Mucosa of descending colon (tissue), 3 donors: ENCODE measurements around the gene FOXP1. TPM values are rescaled to one million over a fixed set of nuclear protein-coding genes. Genes with fewer than 3 reads are reported as not detected.

Experiments
- ATAC-seq: fragments of 200-7000 bp; cut with Tn5 transposase; one replicate; pipeline ENCODE4 v1.9.1; 2020; ENCODE audit warnings: mild to moderate bottlenecking, moderate library complexity
- DNase-seq, 3 donors: peaks; one replicate each; pipeline ENCODE4 v3.0.0-alpha.2; 2020
- H3K36me3 ChIP-seq: fragments of 200-600 bp; one replicate; pipeline ENCODE4 v1.8.0; 2021; ENCODE audit warnings: low read depth, mild to moderate bottlenecking
- H3K4me1 ChIP-seq: fragments of 200-600 bp; one replicate; pipeline ENCODE4 v1.8.0; 2021; ENCODE audit warnings: low read depth, mild to moderate bottlenecking
- H3K4me3 ChIP-seq: fragments of 200-600 bp; one replicate; pipeline ENCODE4 v1.8.0; 2021; ENCODE audit warnings: mild to moderate bottlenecking
- H3K9me3 ChIP-seq: fragments of 200-600 bp; one replicate; pipeline ENCODE4 v1.8.0; 2021; ENCODE audit warnings: mild to moderate bottlenecking
- CTCF ChIP-seq: fragments of 200-600 bp; IDR thresholded peaks from one replicate; pipeline ENCODE4 v1.8.0; 2022; ENCODE audit warnings: antibody characterized with exemption, mild to moderate bottlenecking
- intact Hi-C, 2 donors: fragments of 100-400 bp; cut with DNase I in 1 of 2; cut with micrococcal nuclease in 1 of 2; formaldehyde crosslinking; loops; one replicate each; pipeline versions ENCODE4 v1.11.0 to v1.11.1; 2022; cut with DNase I, micrococcal nuclease
- total RNA-seq, 3 donors: library from RNA; stranded (reverse); fragmentation: NEBNext Ultra II Directional in 2 of 3; extraction: Animal tissue kit (Norgen Biotek cat#: 25700) in 2 of 3; gene quantifications; one replicate each; pipeline versions ENCODE4 v1.2.1 to v1.2.4, GENCODE V29; 2021 to 2023
- donor health status: DM: no; HTN: no; CAD: no; lungs with moderate emphysema.
- donor health status: DM: no; HTN: no; CAD: no.
- donor health status: DM: no; HTN: yes; CAD: no.

FOXP1 gene
- total RNA-seq, 3 donors from 2014 or later: 133 to 217 (median 214) TPM

DNA sequence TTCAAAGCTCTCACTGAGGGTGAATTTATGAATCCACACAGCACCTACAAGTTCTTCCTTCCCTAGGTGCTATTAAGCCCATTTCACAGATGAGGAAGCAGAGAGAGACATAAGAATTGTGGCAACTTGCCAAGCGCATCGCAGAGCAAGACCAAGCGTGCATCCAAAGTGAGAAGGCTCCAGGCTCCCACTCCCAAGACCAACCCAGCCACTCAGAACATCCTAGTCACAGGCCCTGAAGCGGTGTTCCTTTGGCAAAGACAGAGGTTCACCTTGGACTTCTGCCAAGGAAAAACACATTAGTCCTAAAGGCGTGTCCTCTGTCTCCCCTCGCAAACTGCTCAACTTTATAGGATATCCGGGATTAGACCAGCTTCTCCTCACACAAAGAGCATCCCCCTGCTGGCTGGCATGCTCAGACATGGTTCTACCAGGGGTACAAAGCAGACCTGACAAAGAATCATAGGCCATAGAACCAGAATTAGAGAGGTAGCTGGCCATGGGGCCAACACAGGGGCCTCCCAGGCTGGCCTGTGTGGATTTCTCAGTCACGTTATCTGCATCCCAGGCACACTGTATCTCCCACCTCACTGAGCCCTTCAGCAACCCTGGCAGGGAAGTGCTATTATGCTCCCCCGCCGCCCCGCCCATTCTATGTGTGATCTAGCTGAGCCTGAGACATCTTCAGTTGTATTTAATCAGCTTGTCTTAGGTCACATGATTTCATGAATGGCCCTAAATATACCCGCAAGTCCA, 160.2 kb downstream of the FOXP1 start:
- ATAC-seq (peak; percentile 54), DNase-seq (peak in 1 of 3 donors; percentile 19)
- Histone ChIP-seq H3K9me3 (no peaks in the 10 kb centered on the region), H3K36me3 (no peaks in the 10 kb centered on the region), H3K4me1 (peaks cover 5% of the 10 kb centered on the region), H3K4me3 (no peak overlapping the region)
- intact Hi-C loops: no loop called here
- no peak for TF ChIP-seq CTCF

GRCh38 chr3:71421820-71422566, 161.5 kb downstream of the FOXP1 start:
- DNase-seq (no peak), ATAC-seq (peak; percentile 71)
- H3K4me1 ChIP-seq: no peaks in the 10 kb centered on the region
- H3K9me3 ChIP-seq: no peaks in the 10 kb centered on the region
- intact Hi-C loops: no loop called here
- no peaks in the 10 kb centered on the region for H3K36me3 ChIP-seq
- TF ChIP-seq CTCF: no peak
- no peak overlapping the region for H3K4me3 ChIP-seq

DNA sequence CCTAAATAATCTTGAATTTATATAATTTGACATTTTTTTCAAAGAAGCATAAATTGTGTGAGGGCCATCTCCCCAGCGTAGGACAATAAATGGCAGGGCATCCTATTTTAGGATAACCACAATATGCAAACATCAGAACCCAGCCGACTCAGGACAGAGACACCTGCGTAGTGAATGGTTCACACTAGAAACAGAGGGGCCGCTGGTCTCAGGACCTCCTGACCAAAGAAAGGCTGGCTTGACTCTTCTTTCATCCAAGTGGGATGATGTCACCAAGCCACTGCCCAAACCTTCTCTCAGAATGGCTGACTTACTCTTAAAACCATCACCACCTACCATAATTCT, 162.1 kb downstream of the FOXP1 start:
- Histone ChIP-seq H3K36me3 (no peaks in the 10 kb centered on the region), H3K9me3 (no peaks in the 10 kb centered on the region), H3K4me3 (no peak overlapping the region), H3K4me1 (no peaks in the 10 kb centered on the region)
- intact Hi-C loops: no loop called here
- TF ChIP-seq CTCF: no peak
- DNase-seq: no peak
- peak; percentile 24 for ATAC-seq

- ATAC-seq: no peak
- H3K4me3 ChIP-seq: no peak overlapping the region
- no peaks in the 10 kb centered on the region for H3K36me3 ChIP-seq
- no peaks in the 10 kb centered on the region for H3K9me3 ChIP-seq
- H3K4me1 ChIP-seq: no peaks in the 10 kb centered on the region
- intact Hi-C loops: no loop called here
- TF ChIP-seq CTCF: no peak
- DNase-seq: no peak
Observed at GRCh38 chr3:71419369-71419768, 164.2 kb downstream of the FOXP1 start.

DNA sequence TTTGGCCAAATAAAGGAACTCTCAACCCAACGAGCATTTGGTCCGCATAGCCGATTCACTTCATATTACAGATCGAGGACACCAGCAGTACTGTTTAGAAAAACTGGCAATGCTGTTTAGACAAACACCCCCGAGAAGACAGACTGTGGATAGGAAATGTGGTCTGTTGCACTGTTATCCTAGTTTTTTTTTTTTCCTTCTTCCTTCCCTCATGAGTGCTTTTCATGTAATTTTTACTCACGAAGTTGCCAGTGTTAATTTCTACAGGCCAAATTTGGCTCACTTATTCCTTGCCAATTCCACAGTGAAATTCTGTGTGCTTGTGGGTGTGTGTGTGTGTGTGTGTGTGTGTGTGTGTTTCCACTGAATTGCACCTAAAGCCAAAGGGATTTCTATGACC, 165.7 kb downstream of the FOXP1 start:
- H3K9me3 ChIP-seq: no peaks in the 10 kb centered on the region
- no peak for TF ChIP-seq CTCF
- ATAC-seq (no peak), DNase-seq (no peak)
- H3K4me1 ChIP-seq: no peaks in the 10 kb centered on the region
- intact Hi-C loops: no loop called here
- no peak overlapping the region for H3K4me3 ChIP-seq
- no peaks in the 10 kb centered on the region for H3K36me3 ChIP-seq
